NCI-H1417 (cell line): ENCODE results near the gene CCNYL1.
"Not testable (repeated sequence)": the region's sequence is repeated elsewhere in the genome, so short reads cannot be mapped to it uniquely, and the experiment has no call there.

Source experiments
- DNase-seq, 3 experiments: peaks; one replicate each; lab custom pipeline; 2025; lab: John Stamatoyannopoulos, UW

Gene CCNYL1

DNA sequence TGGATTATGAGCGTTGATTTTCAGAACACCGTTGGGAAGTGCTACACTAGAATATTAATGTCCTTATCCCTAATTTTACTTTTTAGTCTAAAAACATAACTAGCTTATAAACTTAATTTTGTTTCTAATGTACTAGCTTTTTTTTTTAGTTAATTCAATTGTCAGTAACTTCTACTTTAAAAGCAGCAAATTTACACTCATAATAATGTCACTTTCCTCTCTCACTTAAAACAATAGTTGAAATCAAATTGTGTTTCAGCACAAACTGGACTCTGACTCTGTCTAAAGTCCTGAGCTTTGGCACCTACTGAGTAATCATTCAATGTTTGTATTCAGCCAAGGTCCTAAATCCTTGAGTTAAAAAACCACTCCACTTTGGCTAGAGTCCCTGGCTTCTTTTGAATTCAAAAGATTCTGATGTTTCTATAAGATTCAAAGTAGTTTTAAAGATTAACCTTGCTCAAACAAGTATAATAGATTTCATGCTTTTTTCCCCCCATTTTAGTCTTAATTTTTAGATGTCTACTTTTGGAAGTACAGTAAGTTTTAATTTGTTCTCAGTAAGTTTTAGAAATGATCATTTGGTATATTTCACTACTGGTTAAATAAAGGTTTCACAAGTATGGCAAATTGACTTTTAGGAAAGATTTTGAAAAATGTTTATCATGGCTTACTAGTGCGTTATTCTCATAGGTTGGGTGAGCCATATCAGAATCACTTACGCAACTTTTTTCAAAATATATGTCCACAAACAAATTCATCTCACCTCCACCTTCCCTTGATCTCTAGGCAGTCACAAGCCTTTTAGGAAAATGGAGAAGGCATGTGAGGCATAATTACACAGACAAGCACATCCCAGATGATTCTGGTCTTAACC, 23.4 kb downstream of the CCNYL1 start:
- DNase-seq = no peak

GRCh38 chr2:207735513-207735859, 24.0 kb downstream of the CCNYL1 start:
- not testable (repeated sequence) for DNase-seq

GRCh38 chr2:207743514-207743913, 32.1 kb downstream of the CCNYL1 start:
- no peak for DNase-seq

DNA sequence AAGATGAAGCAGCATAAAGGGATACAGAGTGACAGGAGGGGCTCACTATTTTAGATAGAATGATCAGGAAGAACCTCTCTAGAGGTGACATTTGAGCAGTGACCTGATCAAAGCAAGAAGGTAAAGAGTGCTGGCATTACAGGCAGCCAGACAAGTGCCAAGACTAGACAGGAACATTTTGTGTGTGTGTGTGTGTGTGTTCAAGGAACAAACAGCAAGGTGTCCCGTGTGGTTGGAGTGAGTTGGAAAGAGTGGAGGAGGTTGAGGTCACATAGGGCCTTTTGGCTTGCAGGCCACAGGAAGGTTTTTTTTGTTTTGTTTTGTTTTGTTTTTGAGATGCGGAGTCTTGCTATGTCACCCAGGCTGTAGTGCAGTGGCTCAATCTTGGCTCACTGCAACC, 32.6 kb downstream of the CCNYL1 start:
- DNase-seq = no peak

DNA sequence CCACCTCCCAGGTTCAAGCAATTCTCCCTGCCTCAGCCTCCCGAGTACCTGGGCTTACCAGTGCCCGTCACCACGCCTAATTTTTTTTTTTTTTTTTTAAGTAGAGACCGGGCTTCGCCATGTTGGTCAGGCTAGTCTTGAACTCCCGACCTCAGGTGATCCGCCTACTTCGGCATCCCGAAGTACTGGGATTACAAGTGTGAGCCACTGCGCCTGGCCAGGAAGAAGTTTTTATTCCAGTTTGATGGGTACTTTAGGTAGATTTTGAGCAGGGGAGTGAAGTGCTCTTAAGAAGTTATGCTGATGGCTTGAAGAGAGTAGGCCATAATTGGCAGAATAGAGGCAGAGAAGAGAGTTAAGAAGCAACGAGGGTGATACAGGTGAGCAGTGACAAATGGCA, 33.0 kb downstream of the CCNYL1 start:
- no peak for DNase-seq

GRCh38 chr2:207746131-207746530, 34.7 kb downstream of the CCNYL1 start:
- DNase-seq = peak; percentile 53 to 81 (median 55)

DNA sequence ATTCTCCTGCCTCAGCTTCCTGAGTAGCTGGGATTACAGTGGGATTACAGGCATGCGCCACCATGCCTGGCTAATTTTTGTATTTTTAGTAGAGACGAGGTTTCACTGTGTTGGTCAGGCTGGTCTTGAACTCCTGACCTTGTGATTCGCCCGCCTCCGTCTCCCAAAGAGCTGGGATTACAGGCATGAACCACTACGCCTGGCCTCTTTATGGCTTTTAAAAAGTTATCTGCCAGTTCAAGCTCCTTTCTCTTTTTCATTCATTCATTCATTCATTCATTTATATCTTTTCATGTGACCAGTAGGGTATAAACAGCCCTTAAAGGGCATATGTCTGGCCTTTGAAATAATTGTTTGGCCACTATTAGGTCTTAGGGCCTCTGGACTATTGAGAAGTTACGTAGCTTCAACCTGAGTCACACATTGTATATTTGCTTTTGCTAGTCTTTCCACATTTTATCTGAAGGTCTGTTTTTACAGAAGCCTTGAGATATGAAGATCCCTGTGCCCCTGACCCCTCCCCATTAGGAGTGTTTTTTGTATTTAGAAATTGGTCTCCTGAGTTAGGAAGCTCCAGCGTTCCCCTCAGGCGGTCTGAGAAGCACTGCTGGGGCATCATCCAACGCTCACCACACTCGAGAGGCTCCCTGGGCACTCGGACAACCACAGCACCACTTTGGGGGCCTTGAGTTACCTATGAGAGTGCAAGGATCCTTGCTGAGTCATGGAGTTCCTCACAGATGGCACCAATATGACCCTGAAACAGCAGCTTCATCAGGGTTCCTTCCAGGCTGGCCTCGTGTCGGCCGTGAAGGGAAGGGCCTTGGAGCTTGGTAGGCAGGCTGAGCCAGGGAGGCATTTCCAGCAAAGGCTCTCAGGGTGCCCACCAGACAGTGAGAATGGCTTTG, 36.5 kb downstream of the CCNYL1 start:
- no peak for DNase-seq

GRCh38 chr2:207748993-207749392, 37.6 kb downstream of the CCNYL1 start:
- peak in 1 of 3 experiments; percentile 34 for DNase-seq

DNA sequence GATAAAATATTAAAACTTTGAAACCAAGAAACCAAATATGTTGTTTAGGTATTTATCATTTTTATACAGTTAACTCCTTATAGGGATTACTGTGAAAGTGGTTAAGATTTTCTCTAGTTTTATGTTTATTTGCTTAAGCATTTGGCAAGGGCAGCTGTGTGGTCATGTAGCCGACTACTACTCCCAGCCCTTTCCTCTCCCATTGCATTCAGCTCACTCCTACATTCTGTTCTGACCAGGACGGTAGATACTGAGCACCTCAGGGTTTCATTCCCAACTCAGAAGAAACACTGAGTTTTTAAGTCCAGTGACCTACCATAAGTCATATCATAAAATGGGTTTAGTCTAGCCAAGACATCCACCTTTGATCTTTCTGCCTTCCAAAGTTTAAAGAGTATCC, 38.4 kb downstream of the CCNYL1 start:
- DNase-seq = no peak

DNA sequence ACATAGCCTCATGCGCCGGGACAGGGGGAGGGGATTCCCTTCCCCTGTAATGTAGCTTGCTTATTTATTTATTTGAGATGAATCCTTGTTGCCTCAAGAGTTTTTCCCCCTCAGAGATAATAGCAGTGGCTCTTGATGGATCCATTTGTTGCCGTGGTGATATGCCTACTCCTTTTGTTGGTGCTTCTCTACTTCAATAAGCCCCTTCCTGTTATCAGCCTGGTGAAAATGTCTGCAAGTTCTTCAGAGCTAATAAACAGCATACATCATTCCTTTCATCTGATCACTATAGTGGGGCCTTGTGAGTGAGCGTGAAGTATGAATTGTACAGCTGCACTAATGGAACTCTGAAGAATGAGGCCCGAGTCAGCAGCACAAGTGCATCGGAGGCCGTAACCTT, 38.9 kb downstream of the CCNYL1 start:
- DNase-seq = peak; percentile 42 to 91 (median 46)

DNA sequence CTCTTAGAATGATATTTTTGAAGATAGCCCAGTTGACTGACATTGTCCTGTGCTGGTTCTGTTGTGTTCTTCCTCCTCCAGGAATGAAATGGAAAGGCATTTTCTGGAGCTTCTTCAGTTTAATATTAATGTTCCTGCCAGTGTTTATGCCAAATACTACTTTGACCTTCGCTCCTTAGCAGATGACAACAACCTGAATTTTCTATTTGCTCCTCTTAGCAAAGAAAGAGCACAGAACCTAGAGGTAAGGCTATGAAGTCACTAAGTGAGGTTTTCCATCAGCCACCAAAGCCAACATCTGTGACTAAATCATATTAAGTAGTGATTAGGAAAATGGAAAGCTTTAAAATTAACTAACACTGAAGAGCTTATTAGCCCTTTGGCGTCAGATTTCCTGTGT, 39.4 kb downstream of the CCNYL1 start:
- no peak for DNase-seq

DNA sequence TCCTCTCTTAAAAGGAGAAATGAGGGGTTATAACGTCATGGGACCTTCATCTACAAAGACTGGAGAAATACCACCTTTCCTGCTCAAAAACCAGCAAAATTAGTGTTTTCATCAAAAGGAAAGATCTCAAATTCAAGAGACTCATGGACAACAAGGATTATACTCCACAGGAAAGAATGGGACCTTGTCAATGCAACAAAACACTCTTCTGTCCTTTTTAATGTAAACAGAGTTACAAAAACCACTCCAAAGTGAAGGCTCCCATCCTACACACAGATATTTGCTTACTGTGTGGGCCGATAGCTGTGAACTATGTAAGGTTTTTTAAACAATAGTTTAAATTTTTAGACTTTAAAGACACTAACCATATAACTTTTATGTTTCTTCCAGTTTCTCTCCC, 42.2 kb downstream of the CCNYL1 start:
- not testable (repeated sequence) for DNase-seq

DNA sequence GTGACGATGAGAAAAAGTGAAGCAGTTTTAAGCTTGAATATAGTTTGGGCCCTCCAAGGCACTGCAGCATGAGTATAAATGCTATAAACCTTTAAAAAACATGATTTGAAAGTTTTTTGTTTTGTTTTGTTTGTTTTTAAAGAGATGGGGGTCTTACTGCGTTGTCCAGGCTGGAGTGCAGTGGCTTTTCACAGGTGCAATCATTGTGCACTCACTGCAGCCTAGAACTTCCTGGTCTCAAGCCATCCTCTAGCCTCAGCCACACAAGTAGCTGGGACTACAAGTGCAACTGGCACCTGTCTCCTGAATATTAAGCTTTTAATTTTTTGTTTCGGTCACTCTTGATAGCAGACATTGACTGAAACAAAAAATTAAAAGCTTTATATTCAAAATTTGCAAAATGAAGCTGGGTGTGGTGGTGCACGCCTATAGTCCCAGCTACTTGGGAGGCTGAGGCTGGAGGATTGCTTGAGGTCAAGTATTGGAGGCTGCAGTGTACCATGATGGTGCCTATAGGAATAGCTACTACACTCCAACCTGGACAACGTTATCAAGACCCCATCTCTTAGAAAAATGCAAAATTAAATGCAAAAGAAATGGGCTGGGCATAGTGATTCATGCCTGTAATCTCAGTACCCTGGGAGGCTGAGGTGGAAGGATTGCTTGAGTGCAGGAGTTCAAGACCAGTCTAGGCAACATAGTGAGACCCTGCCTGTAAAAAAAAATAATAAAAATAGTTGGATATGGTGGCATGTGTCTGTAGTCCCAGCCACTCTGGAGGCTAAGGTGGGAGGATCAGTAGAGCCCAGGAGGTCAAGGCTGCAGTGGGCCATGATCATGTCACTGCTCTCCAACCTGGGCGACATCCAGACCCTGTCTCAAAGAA, 43.3 kb downstream of the CCNYL1 start:
- DNase-seq = no peak

- no peak for DNase-seq
Measured at GRCh38 chr2:207758025-207758424, 46.6 kb downstream of the CCNYL1 start.

DNA sequence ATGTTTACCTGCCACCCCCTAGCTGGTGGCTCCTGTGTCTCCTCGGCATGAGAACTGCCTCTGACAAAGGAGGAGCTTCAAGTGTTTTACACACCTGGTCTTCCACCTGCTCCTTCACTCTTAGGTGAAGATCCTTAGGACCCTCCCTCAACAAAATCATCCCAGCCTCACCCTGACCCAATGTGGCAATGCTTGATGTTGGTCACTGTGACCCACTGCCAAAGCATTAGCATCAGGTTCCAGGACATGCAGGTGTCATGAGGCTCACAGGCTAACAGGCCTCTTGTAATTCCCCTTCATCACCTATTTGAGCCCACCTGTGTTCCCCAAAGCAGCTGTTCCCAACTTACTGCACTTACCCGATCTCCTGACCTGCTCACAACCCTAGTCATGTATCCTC, 48.5 kb downstream of the CCNYL1 start:
- DNase-seq = peak in 1 of 3 experiments; percentile 11

DNA sequence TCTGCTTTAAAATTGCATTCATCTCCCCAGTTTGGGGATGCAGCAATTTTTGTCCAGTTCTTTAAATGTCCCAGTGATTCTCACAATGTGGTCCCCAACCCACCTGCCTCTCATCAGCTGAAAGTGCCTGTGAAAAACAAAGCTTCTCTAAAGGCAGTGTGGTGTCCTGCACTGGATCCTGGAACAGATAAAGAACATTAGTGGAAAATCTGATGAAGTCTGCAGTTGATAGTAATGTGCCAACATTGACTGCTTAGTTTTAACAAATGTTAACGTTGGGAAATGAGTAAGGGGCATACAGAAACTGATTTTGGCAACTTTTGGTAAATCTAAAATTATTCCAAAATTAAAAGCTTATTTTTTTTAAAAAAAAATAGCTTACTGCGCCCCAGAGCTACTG, 49.0 kb downstream of the CCNYL1 start:
- DNase-seq = no peak

GRCh38 chr2:207761426-207761825, 50.0 kb downstream of the CCNYL1 start:
- not testable (repeated sequence) for DNase-seq

DNA sequence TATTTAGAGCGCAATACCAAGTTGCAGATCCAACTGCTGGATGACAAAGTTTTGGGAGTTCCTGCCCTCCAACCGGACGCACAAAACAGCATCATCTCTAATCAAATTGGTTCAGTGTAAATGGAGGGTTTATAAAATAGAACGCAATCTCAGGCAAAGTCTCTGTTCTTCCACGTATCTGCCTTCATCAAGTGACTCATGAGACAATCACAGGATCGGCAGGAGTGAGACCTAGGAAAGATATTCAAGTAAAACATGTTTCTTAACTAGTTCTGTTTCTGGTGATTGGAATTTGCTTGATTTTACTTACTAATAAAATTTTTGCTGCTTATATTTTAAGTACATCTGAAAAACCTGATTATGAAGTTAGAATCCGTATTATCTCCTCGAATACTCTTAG, 50.7 kb downstream of the CCNYL1 start:
- no peak for DNase-seq

DNA sequence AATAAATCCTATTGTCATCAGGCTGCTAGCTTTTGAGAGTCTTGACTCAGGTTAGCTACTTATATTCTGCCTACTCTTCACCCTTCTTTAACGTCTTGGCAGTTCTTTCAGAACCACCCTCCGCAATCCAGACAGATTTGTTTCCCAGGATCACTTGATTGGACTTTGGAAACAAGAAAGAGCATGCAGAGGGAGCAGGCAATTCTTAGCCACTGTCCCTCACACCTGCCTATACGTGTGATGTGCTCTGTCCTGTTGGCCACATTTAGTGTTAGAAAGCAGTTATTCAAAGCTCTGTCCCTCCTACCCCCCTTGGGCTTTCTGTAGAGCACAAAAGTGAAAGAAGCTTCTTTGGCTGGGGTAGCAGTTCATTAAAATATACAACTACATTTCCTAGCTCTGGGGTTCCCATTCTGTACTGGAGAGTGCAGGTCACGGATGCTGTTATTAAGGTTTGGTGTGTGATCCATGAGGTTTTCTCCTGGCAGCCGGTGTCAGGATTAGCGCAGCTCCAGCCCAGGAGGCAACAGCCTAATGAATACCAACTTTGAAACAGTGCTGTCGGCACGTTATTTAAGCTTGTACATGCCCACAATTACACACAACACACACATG, 52.0 kb downstream of the CCNYL1 start:
- DNase-seq = no peak

- DNase-seq = no peak
Measured at GRCh38 chr2:207764096-207764630, 52.7 kb downstream of the CCNYL1 start.

- peak; percentile 19 to 76 (median 75) for DNase-seq
Measured at GRCh38 chr2:207765547-207765946, 54.1 kb downstream of the CCNYL1 start.
